Panc1 (cell line): ENCODE data around the gene FARP1. TPM values are rescaled to one million over a fixed set of nuclear protein-coding genes. Genes with fewer than 3 reads are reported as not detected.

ENCODE experiments used
- ATAC-seq: fragments of 200-7000 bp; cut with Tn5 transposase; 2 replicates; pipeline ENCODE4 v1.9.1; 2020; ENCODE audit warnings: mild to moderate bottlenecking, moderate library complexity
- BruUV-seq: library from RNA; stranded (reverse); fragments of 400-500 nt; replicated peaks from 2 replicates; lab custom pipeline; 2021; lab: Mats Ljungman, UMichigan
- CTCF ChIA-PET: fragments of 300-600 bp; sonication (Branson Sonifier 250); formaldehyde crosslinking; loops from one replicate; lab custom pipeline; 2022; ENCODE audit warnings: antibody characterized with exemption; lab: Charles Lee
- POLR2A ChIA-PET: fragments of 300-600 bp; sonication (Branson Sonifier 250); formaldehyde crosslinking; loops from one replicate; lab custom pipeline; 2022; ENCODE audit warnings: antibody characterized with exemption; lab: Charles Lee
- DNase-seq: peaks from one replicate; pipeline ENCODE4 v3.0.0-alpha.2; 2010; ENCODE audit warnings: low read depth, low spot score
- H3K27ac ChIP-seq: 2 replicates; pipeline ENCODE4 v1.5.1; 2011; ENCODE audit warnings: mild to moderate bottlenecking, low read length, inconsistent platforms
- H3K27me3 ChIP-seq: fragments of 200-500 bp; sonication (Bioruptor generic); 2 replicates; pipeline ENCODE4 v1.6.0; 2014; ENCODE audit warnings: low read length, inconsistent platforms; ENCODE audit not compliant: control insufficient read depth, insufficient read depth
- H3K36me3 ChIP-seq: fragments of 200-500 bp; sonication (Bioruptor generic); 2 replicates; pipeline ENCODE4 v1.5.1; 2014; ENCODE audit warnings: inconsistent platforms, mild to moderate bottlenecking, low read length, moderate library complexity; ENCODE audit not compliant: control insufficient read depth, insufficient read depth
- H3K4me1 ChIP-seq: 2 replicates; pipeline ENCODE4 v1.5.1; 2011; ENCODE audit warnings: inconsistent platforms, mild to moderate bottlenecking, low read length, moderate library complexity; ENCODE audit not compliant: control insufficient read depth, insufficient read depth
- H3K4me3 ChIP-seq, 2 experiments: 2 replicates each; pipeline ENCODE4 v1.5.1; 2011 to 2012; ENCODE audit warnings: low read depth in 2 of 2, low read length in 2 of 2, mild to moderate bottlenecking in 2 of 2, inconsistent platforms in 1 of 2, moderate library complexity in 1 of 2
- H3K9me3 ChIP-seq: fragments of 200-500 bp; sonication (Bioruptor generic); 2 replicates; pipeline ENCODE4 v1.5.1; 2014; ENCODE audit warnings: low read depth, mild to moderate bottlenecking, inconsistent platforms, low read length, moderate library complexity; ENCODE audit not compliant: control insufficient read depth, insufficient read depth
- CTCF ChIP-seq: fragments of 450-650 bp; IDR thresholded peaks from 2 replicates; pipeline ENCODE4 v1.5.1; 2017; ENCODE audit warnings: mild to moderate bottlenecking
- POLR2AphosphoS5 ChIP-seq: IDR thresholded peaks from 2 replicates; pipeline ENCODE4 v1.6.1; 2012; ENCODE audit warnings: mild to moderate bottlenecking, low read depth, low read length, moderate library complexity
- SIN3A ChIP-seq: IDR thresholded peaks from 2 replicates; pipeline ENCODE4 v1.6.1; 2012; ENCODE audit warnings: low read depth, mild to moderate bottlenecking, low read length, moderate library complexity, borderline replicate concordance; ENCODE audit not compliant: insufficient read depth
- TCF7L2 ChIP-seq: IDR thresholded peaks from 2 replicates; pipeline ENCODE4 v1.6.1; 2011; ENCODE audit warnings: mild to moderate bottlenecking, low read depth, low read length, inconsistent platforms
- in situ Hi-C: cut with HindIII; loops from 2 replicates; pipeline ENCODE4 v1.10.0; 2016; ENCODE audit warnings: low sequenced_read_pairs, low pct_unique_long_range_greater_than_20kb
- intact Hi-C: fragments of 100-400 bp; cut with micrococcal nuclease; formaldehyde crosslinking; loops from one replicate; pipeline ENCODE4 v1.10.0; 2022; ENCODE audit not compliant: unreplicated experiment
- total RNA-seq: library from RNA; stranded (reverse); gene quantifications from one replicate; pipeline ENCODE4 v1.2.1, GENCODE V29; 2021; ENCODE audit not compliant: unreplicated experiment
- TF ChIP-seq, protein P1 (sequence below), 2 experiments: IDR thresholded peaks; 2 replicates each; pipeline ENCODE4 v1.6.1; 2011 to 2012; ENCODE audit warnings: low read depth in 2 of 2, control low read depth in 1 of 2, low read length in 1 of 2, mild to moderate bottlenecking in 1 of 2, moderate library complexity in 1 of 2; ENCODE audit not compliant: insufficient read depth in 1 of 2

FARP1 gene
- total RNA-seq, 1 experiment from 2014 or later: 61.9 TPM

DNA sequence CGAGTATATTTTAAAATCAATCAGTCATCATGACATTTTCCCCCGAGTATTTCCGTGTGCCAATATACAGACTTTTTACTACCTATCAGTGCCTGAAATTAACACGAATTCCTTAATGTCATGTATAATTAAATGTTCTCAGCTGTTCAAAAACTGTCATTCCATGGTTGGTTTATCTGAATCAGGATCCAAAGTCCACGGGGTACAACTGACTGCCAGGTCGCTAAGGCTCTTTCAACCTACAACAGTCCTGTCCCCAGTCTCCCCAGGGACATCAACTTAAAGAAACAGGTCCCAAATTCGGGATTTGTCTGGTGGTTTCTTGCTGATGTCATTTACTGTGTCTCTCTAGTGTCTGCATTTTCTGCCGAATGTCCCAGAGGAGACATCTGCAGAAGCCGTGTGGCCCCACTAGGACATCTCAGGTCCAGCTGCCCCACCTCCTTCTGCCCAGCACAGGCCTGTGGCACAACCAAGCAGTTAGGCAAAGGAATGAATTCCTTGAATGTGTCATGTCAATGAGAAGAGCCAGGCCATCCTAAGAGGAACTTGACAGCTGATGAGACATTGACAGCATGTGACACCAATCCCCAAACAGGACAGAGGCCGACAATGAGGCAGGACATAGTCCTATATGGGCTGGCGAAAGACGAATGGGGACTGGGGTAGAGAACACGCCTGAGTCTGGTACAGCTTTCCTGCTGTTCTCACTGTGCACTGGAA, 324.5 kb downstream of the FARP1 start:
- intact Hi-C loops (no loop called here), in situ Hi-C loops (no loop called here)
- ATAC-seq: no peak
- no TSS peak for BruUV-seq
- Histone ChIP-seq H3K4me3 (no peak overlapping the region), H3K4me1 (no peaks in the 10 kb centered on the region), H3K36me3 (no peaks in the 10 kb centered on the region), H3K27ac (no peak overlapping the region), H3K27me3 (no peaks in the 10 kb centered on the region), H3K9me3 (no peaks in the 10 kb centered on the region)
- CTCF ChIA-PET: no interaction called here
- DNase-seq: no peak
- POLR2A ChIA-PET: no interaction called here
- TF ChIP-seq, protein P1, sequence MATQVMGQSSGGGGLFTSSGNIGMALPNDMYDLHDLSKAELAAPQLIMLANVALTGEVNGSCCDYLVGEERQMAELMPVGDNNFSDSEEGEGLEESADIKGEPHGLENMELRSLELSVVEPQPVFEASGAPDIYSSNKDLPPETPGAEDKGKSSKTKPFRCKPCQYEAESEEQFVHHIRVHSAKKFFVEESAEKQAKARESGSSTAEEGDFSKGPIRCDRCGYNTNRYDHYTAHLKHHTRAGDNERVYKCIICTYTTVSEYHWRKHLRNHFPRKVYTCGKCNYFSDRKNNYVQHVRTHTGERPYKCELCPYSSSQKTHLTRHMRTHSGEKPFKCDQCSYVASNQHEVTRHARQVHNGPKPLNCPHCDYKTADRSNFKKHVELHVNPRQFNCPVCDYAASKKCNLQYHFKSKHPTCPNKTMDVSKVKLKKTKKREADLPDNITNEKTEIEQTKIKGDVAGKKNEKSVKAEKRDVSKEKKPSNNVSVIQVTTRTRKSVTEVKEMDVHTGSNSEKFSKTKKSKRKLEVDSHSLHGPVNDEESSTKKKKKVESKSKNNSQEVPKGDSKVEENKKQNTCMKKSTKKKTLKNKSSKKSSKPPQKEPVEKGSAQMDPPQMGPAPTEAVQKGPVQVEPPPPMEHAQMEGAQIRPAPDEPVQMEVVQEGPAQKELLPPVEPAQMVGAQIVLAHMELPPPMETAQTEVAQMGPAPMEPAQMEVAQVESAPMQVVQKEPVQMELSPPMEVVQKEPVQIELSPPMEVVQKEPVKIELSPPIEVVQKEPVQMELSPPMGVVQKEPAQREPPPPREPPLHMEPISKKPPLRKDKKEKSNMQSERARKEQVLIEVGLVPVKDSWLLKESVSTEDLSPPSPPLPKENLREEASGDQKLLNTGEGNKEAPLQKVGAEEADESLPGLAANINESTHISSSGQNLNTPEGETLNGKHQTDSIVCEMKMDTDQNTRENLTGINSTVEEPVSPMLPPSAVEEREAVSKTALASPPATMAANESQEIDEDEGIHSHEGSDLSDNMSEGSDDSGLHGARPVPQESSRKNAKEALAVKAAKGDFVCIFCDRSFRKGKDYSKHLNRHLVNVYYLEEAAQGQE (IDR thresholded peaks at IDR 0.05; ENCODE audit: insufficient read depth in 1 of 2, low read depth in 2 of 2, low read length in 1 of 2): no peak
- TF ChIP-seq POLR2AphosphoS5 (no peak), CTCF (no peak), TCF7L2 (no peak), SIN3A (no peak)

GRCh38 chr13:98468361-98468760, 325.5 kb downstream of the FARP1 start:
- CTCF ChIA-PET: interaction anchor here (0.6 kb wide), 1 partner anchor 342 kb away, joined by 3 read pairs; no protein-coding TSS in a partner anchor
- no peak for TF ChIP-seq SIN3A
- no peak for TF ChIP-seq CTCF
- no peak for TF ChIP-seq TCF7L2
- TF ChIP-seq, protein P1 (IDR thresholded peaks at IDR 0.05; ENCODE audit: insufficient read depth in 1 of 2, low read depth in 2 of 2, low read length in 1 of 2): no peak
- TF ChIP-seq POLR2AphosphoS5: no peak
- in situ Hi-C loops (no loop called here), intact Hi-C loops (no loop called here)
- DNase-seq (no peak), ATAC-seq (no peak)
- Histone ChIP-seq H3K9me3 (no peaks in the 10 kb centered on the region), H3K27ac (no peak overlapping the region), H3K27me3 (no peaks in the 10 kb centered on the region), H3K4me3 (no peak overlapping the region), H3K36me3 (no peaks in the 10 kb centered on the region), H3K4me1 (no peaks in the 10 kb centered on the region)
- POLR2A ChIA-PET: no interaction called here
- no TSS peak for BruUV-seq
